HEK293 (cell line): ENCODE data around the gene FASLG.

Experiments
- CTCF ChIA-PET: fragments of 350-600 bp; formaldehyde crosslinking; extraction: SDS; loops from one replicate; lab custom pipeline; 2021; ENCODE audit warnings: antibody characterized with exemption; lab: Yijun Ruan, JAX
- POLR2A ChIA-PET: fragments of 300-600 bp; formaldehyde crosslinking; extraction: SDS; loops from one replicate; lab custom pipeline; 2020; ENCODE audit warnings: antibody characterized with exemption, inconsistent platforms; lab: Yijun Ruan, JAX
- H3K27ac ChIP-seq: fragments of 200-500 bp; sonication (Bioruptor generic); 2 replicates; pipeline ENCODE4 v1.5.1; 2014; ENCODE audit warnings: low read depth, low read length, control low read depth, inconsistent platforms; ENCODE audit errors: extremely low read depth
- H3K36me3 ChIP-seq, 2 experiments: fragments of 200-500 bp in 1 of 2; sonication (Bioruptor generic) in 1 of 2; 1 replicate in 1 of 2; 2 replicates in 1 of 2; pipeline ENCODE4 v1.5.1; 2014 to 2017; ENCODE audit warnings: inconsistent platforms in 2 of 2, low read length in 2 of 2; ENCODE audit not compliant: control insufficient read depth in 2 of 2, insufficient read depth in 1 of 2
- H3K4me1 ChIP-seq: fragments of 200-500 bp; sonication (Bioruptor generic); 2 replicates; pipeline ENCODE4 v1.5.1; 2014; ENCODE audit warnings: mild to moderate bottlenecking, low read length, inconsistent platforms; ENCODE audit not compliant: control insufficient read depth, insufficient read depth
- H3K4me3 ChIP-seq: 2 replicates; pipeline ENCODE4 v1.5.1; 2011; ENCODE audit warnings: low read depth, mild to moderate bottlenecking, control low read depth, low read length, moderate library complexity
- H3K9me3 ChIP-seq: fragments of 200-500 bp; sonication (Bioruptor generic); 2 replicates; pipeline ENCODE4 v1.5.1; 2014; ENCODE audit warnings: low read depth, low read length, inconsistent platforms; ENCODE audit not compliant: control insufficient read depth, insufficient read depth
- ATF2 ChIP-seq: fragments of 450-650 bp; formaldehyde crosslinking; IDR thresholded peaks from 2 replicates; pipeline ENCODE4 v1.5.1; 2016; ENCODE audit warnings: missing biosample characterization, missing genetic modification characterization, low read depth
- GLIS1 ChIP-seq: fragments of 450-650 bp; formaldehyde crosslinking; IDR thresholded peaks from 2 replicates; pipeline ENCODE4 v1.5.1; 2016; ENCODE audit warnings: missing biosample characterization, missing genetic modification characterization
- PRDM1 ChIP-seq: fragments of 450-650 bp; formaldehyde crosslinking; IDR thresholded peaks from 2 replicates; pipeline ENCODE4; 2016; ENCODE audit warnings: missing biosample characterization, missing genetic modification characterization
- SCRT1 ChIP-seq: fragments of 450-650 bp; formaldehyde crosslinking; IDR thresholded peaks from 2 replicates; pipeline ENCODE4 v1.5.1; 2016; ENCODE audit warnings: missing biosample characterization, missing genetic modification characterization, borderline replicate concordance
- SETDB1 ChIP-seq: IDR thresholded peaks from one replicate; pipeline ENCODE4 v1.6.1; 2017; ENCODE audit warnings: mild to moderate bottlenecking, low read length, moderate library complexity, mixed read lengths; ENCODE audit not compliant: insufficient read length
- WT1 ChIP-seq: fragments of 450-650 bp; formaldehyde crosslinking; IDR thresholded peaks from 2 replicates; pipeline ENCODE4 v1.5.1; 2016; ENCODE audit warnings: missing biosample characterization, missing genetic modification characterization
- ZBTB1 ChIP-seq: fragments of 450-650 bp; formaldehyde crosslinking; IDR thresholded peaks from 2 replicates; pipeline ENCODE4 v1.5.1; 2016; ENCODE audit warnings: missing biosample characterization, missing genetic modification characterization
- ZBTB6 ChIP-seq: fragments of 450-650 bp; formaldehyde crosslinking; IDR thresholded peaks from 2 replicates; pipeline ENCODE4 v1.5.1; 2017; ENCODE audit warnings: missing biosample characterization, missing genetic modification characterization
- ZNF133 ChIP-seq: fragments of 450-650 bp; formaldehyde crosslinking; IDR thresholded peaks from 2 replicates; pipeline ENCODE4 v1.5.1; 2016; ENCODE audit warnings: missing biosample characterization, missing genetic modification characterization
- ZNF2 ChIP-seq: fragments of 450-650 bp; formaldehyde crosslinking; IDR thresholded peaks from 2 replicates; pipeline ENCODE4 v1.5.1; 2016; ENCODE audit warnings: missing biosample characterization, missing genetic modification characterization
- ZNF24 ChIP-seq: fragments of 450-650 bp; formaldehyde crosslinking; IDR thresholded peaks from 2 replicates; pipeline ENCODE4 v1.5.1; 2016; ENCODE audit warnings: missing biosample characterization, missing genetic modification characterization
- ZNF341 ChIP-seq: fragments of 450-650 bp; formaldehyde crosslinking; IDR thresholded peaks from 2 replicates; pipeline ENCODE4; 2016; ENCODE audit warnings: low read depth, missing biosample characterization, missing genetic modification characterization
- ZNF426 ChIP-seq: fragments of 450-650 bp; formaldehyde crosslinking; IDR thresholded peaks from 2 replicates; pipeline ENCODE4 v1.5.1; 2017; ENCODE audit warnings: missing biosample characterization, missing genetic modification characterization, mild to moderate bottlenecking, inconsistent platforms, moderate library complexity
- ZNF555 ChIP-seq: fragments of 450-650 bp; formaldehyde crosslinking; conservative IDR thresholded peaks from 2 replicates; pipeline ENCODE4 v1.5.1; 2017; ENCODE audit warnings: missing biosample characterization, mild to moderate bottlenecking, missing genetic modification characterization, inconsistent platforms
- ZNF610 ChIP-seq: fragments of 450-650 bp; formaldehyde crosslinking; IDR thresholded peaks from 2 replicates; pipeline ENCODE4 v1.5.1; 2016; ENCODE audit warnings: missing biosample characterization, missing genetic modification characterization, borderline replicate concordance
- ZNF629 ChIP-seq: fragments of 450-650 bp; formaldehyde crosslinking; IDR thresholded peaks from 2 replicates; pipeline ENCODE4 v1.5.1; 2017; ENCODE audit warnings: missing biosample characterization, missing genetic modification characterization
- ZNF658 ChIP-seq: fragments of 450-650 bp; formaldehyde crosslinking; IDR thresholded peaks from 2 replicates; pipeline ENCODE4; 2016; ENCODE audit warnings: missing biosample characterization, missing genetic modification characterization
- ZNF664 ChIP-seq: fragments of 450-650 bp; formaldehyde crosslinking; IDR thresholded peaks from 2 replicates; pipeline ENCODE4 v1.5.1; 2016; ENCODE audit warnings: missing biosample characterization, missing genetic modification characterization
- ZNF692 ChIP-seq: fragments of 450-650 bp; formaldehyde crosslinking; IDR thresholded peaks from 2 replicates; pipeline ENCODE4 v1.5.1; 2016; ENCODE audit warnings: missing biosample characterization, missing genetic modification characterization
- ZNF747 ChIP-seq: fragments of 450-650 bp; formaldehyde crosslinking; IDR thresholded peaks from 2 replicates; pipeline ENCODE4 v1.5.1; 2016; ENCODE audit warnings: missing biosample characterization, missing genetic modification characterization
- ZNF792 ChIP-seq: fragments of 450-650 bp; formaldehyde crosslinking; IDR thresholded peaks from 2 replicates; pipeline ENCODE4 v1.5.1; 2016; ENCODE audit warnings: missing biosample characterization, missing genetic modification characterization
- ZSCAN16 ChIP-seq: fragments of 450-650 bp; formaldehyde crosslinking; IDR thresholded peaks from 2 replicates; pipeline ENCODE4 v1.5.1; 2016; ENCODE audit warnings: missing biosample characterization, missing genetic modification characterization
- ZSCAN30 ChIP-seq: fragments of 450-650 bp; IDR thresholded peaks from 2 replicates; pipeline ENCODE4 v1.5.1; 2018; ENCODE audit warnings: missing biosample characterization, mild to moderate bottlenecking, missing genetic modification characterization, moderate library complexity
- ZSCAN5A ChIP-seq: fragments of 450-650 bp; formaldehyde crosslinking; IDR thresholded peaks from 2 replicates; pipeline ENCODE4 v1.5.1; 2016; ENCODE audit warnings: missing biosample characterization, missing genetic modification characterization
- TF ChIP-seq, protein P1 (sequence below): fragments of 450-650 bp; formaldehyde crosslinking; IDR thresholded peaks from 2 replicates; pipeline ENCODE4 v1.5.1; 2016; ENCODE audit warnings: missing biosample characterization, missing genetic modification characterization, borderline replicate concordance

FASLG gene

DNA sequence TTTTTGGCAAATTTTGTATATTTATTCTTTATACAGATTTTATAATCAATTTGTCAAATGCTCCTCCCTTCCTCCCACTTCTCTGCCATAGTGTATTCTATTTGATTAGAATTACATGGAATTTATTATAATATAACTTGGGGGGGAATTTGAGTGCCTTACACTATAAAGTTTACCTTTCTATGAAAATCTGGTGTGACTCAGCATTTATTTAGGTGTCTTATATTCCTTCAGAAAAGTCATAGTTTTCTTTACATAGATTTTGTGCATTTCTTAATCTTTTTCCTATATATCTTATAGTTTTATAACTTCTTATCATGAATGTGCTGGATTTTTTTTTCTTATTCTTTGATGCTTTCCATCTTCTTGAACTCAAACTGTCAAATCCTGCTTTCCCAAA is 21.3 kb downstream of the FASLG start (continued):
- TF ChIP-seq ZBTB6 (no peak), WT1 (tag by site-specific recombination) (no peak), ZNF629 (tag by site-specific recombination) (no peak)

- H3K4me1 ChIP-seq, result no peaks in the 10 kb centered on the region
- H3K9me3 ChIP-seq, result no peaks in the 10 kb centered on the region
- H3K36me3 ChIP-seq, result no peaks in the 10 kb centered on the region
- no peak overlapping the region for H3K27ac ChIP-seq
- ChIA-PET CTCF (no interaction called here), POLR2A (no interaction called here)
- no peak overlapping the region for H3K4me3 ChIP-seq
- TF ChIP-seq ZNF555 (no peak), ZNF133 (tag by site-specific recombination) (0 out of 2 replicates have a peak, but pooled peaks have one; percentile 16)
These were observed 21.9 kb downstream of the FASLG start for GRCh38 chr1:172680733-172681275.

DNA sequence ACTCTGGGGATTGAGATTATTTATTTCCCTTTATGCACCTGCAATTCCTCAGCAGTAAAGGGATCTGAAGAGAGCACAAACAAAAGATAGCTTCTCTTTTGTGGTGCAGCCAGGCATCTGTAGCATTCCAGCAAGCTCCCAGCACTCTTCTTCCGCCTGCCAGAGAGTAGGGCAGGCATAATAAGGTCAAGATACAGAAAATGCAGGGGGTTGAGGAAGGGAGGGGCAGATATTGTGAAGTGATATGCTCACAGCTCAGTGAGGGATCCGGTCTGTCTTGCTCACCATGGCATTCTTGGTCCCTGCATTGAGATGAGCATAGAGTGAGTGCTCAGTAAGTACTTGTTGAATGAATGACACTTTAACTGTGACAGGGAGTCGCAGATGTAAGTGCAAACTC is 23.9 kb downstream of the FASLG start:
- CTCF ChIA-PET, result no interaction called here
- Histone ChIP-seq H3K27ac (no peak overlapping the region), H3K4me1 (no peaks in the 10 kb centered on the region), H3K4me3 (no peak overlapping the region), H3K9me3 (no peaks in the 10 kb centered on the region), H3K36me3 (no peaks in the 10 kb centered on the region)
- POLR2A ChIA-PET, result no interaction called here
- TF ChIP-seq ZNF692 (no peak), SCRT1 (no peak), ZNF747 (tag by site-specific recombination) (no peak), ZNF2 (tag by site-specific recombination) (no peak), ZSCAN16 (tag by site-specific recombination) (no peak), ATF2 (tag by site-specific recombination) (no peak), ZNF341 (no peak), GLIS1 (tag by site-specific recombination) (no peak), ZSCAN30 (tag by site-specific recombination) (no peak), ZNF24 (tag by site-specific recombination) (no peak), ZNF664 (tag by site-specific recombination) (no peak), ZSCAN5A (no peak), ZNF792 (tag by site-specific recombination) (no peak), SETDB1 (no peak), ZNF610 (tag by site-specific recombination) (no peak), ZBTB1 (tag by site-specific recombination) (no peak), PRDM1 (tag by site-specific recombination) (no peak), ZNF658 (no peak), ZNF426 (tag by site-specific recombination) (no peak)
- TF ChIP-seq, protein P1, sequence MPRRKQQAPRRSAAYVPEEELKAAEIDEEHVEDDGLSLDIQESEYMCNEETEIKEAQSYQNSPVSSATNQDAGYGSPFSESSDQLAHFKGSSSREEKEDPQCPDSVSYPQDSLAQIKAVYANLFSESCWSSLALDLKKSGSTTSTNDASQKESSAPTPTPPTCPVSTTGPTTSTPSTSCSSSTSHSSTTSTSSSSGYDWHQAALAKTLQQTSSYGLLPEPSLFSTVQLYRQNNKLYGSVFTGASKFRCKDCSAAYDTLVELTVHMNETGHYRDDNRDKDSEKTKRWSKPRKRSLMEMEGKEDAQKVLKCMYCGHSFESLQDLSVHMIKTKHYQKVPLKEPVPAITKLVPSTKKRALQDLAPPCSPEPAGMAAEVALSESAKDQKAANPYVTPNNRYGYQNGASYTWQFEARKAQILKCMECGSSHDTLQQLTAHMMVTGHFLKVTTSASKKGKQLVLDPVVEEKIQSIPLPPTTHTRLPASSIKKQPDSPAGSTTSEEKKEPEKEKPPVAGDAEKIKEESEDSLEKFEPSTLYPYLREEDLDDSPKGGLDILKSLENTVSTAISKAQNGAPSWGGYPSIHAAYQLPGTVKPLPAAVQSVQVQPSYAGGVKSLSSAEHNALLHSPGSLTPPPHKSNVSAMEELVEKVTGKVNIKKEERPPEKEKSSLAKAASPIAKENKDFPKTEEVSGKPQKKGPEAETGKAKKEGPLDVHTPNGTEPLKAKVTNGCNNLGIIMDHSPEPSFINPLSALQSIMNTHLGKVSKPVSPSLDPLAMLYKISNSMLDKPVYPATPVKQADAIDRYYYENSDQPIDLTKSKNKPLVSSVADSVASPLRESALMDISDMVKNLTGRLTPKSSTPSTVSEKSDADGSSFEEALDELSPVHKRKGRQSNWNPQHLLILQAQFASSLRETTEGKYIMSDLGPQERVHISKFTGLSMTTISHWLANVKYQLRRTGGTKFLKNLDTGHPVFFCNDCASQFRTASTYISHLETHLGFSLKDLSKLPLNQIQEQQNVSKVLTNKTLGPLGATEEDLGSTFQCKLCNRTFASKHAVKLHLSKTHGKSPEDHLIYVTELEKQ (tag by site-specific recombination), result no peak
